Fibroblast of pulmonary artery (primary cell): ENCODE measurements around the gene PRDM16.

Experiments used
- DNase-seq: peaks from one replicate; pipeline ENCODE4 v3.0.0-alpha.2; 2010; ENCODE audit warnings: low read depth
- H3K4me3 ChIP-seq: replicated peaks from 2 replicates; pipeline ENCODE4 v1.5.1; 2011; ENCODE audit warnings: low read depth, mild to moderate bottlenecking, control low read depth, low read length, moderate library complexity
- CTCF ChIP-seq: IDR thresholded peaks from 2 replicates; pipeline ENCODE4 v1.5.1; 2011; ENCODE audit warnings: mild to moderate bottlenecking, control low read depth, low read length, inconsistent platforms; ENCODE audit errors: missing control alignments

PRDM16 gene

GRCh38 chr1:3194760-3195479, 125.9 kb downstream of the PRDM16 start:
- no peak for DNase-seq
- H3K4me3 ChIP-seq: no peak overlapping the region
- no peak for TF ChIP-seq CTCF

- H3K4me3 ChIP-seq: no peak overlapping the region
- no peak for DNase-seq
- no peak for TF ChIP-seq CTCF
Measured at GRCh38 chr1:3195480-3195815, 126.4 kb downstream of the PRDM16 start.

GRCh38 chr1:3195966-3196515, 127.0 kb downstream of the PRDM16 start:
- H3K4me3 ChIP-seq: no peak overlapping the region
- no peak for DNase-seq
- no peak for TF ChIP-seq CTCF

- no peak overlapping the region for H3K4me3 ChIP-seq
- no peak for DNase-seq
- no peak for TF ChIP-seq CTCF
Measured at GRCh38 chr1:3196577-3197245, 127.7 kb downstream of the PRDM16 start.

- no peak for TF ChIP-seq CTCF
- no peak overlapping the region for H3K4me3 ChIP-seq
- no peak for DNase-seq
Measured at GRCh38 chr1:3197781-3198316, 128.8 kb downstream of the PRDM16 start.

- no peak for TF ChIP-seq CTCF
- no peak overlapping the region for H3K4me3 ChIP-seq
Measured at GRCh38 chr1:3198371-3199271, 129.6 kb downstream of the PRDM16 start.

More at GRCh38 chr1:3198371-3199271, 129.6 kb downstream of the PRDM16 start:
- DNase-seq: no peak
